Measurements from ENCODE around the gene ERCC8. TPM values are rescaled to one million over a fixed set of nuclear protein-coding genes. Genes with fewer than 3 reads are reported as not detected.

Gene ERCC8
- total RNA-seq, 2 donors from 2014 or later, result 6.1 to 9.0 TPM

- intact Hi-C loops (cut with DNase I), result no loop called here
- no peak for ATAC-seq
Observed at GRCh38 chr5:60846298-60846697, 98.6 kb downstream of the ERCC8 start.

GRCh38 chr5:60843936-60844905, 100.6 kb downstream of the ERCC8 start, which contains the start of gene ELOVL7:
Gene ELOVL7, minus strand, starts transcription at chr5:60844269. Its CDS starts 56,872 bp downstream, at chr5:60787397.
- ATAC-seq, result peak; percentile 86 to 95
- intact Hi-C loops (cut with DNase I), result no loop called here
- DNase-seq, result peak; percentile 26

More at GRCh38 chr5:60846298-60846697, 98.6 kb downstream of the ERCC8 start:
- DNase-seq, result no peak

- intact Hi-C loops (cut with DNase I), result no loop called here
- DNase-seq, result no peak
- peak; percentile 49 to 51 for ATAC-seq
Observed at GRCh38 chr5:60843386-60843935, 101.4 kb downstream of the ERCC8 start.

- peak; percentile 29 to 41 for ATAC-seq
- DNase-seq, result no peak
- intact Hi-C loops (cut with DNase I), result no loop called here
Observed at GRCh38 chr5:60842871-60843385, 101.9 kb downstream of the ERCC8 start.

GRCh38 chr5:60841361-60841760, 103.5 kb downstream of the ERCC8 start:
- DNase-seq, result no peak
- intact Hi-C loops (cut with DNase I), result no loop called here
- ATAC-seq, result no peak

- DNase-seq (no peak), ATAC-seq (no peak)
- intact Hi-C loops (cut with DNase I), result no loop called here
Observed at GRCh38 chr5:60836131-60836530, 108.7 kb downstream of the ERCC8 start.

- ATAC-seq (no peak), DNase-seq (no peak)
- intact Hi-C loops (cut with DNase I), result no loop called here
Observed at GRCh38 chr5:60835554-60835953, 109.3 kb downstream of the ERCC8 start.

- DNase-seq, result no peak
- intact Hi-C loops (cut with DNase I), result no loop called here
- no peak for ATAC-seq
Observed at GRCh38 chr5:60833520-60833919, 111.3 kb downstream of the ERCC8 start.

- intact Hi-C loops (cut with DNase I), result no loop called here
- DNase-seq, result no peak
- ATAC-seq, result no peak
Observed at GRCh38 chr5:60830581-60831127, 114.2 kb downstream of the ERCC8 start.

GRCh38 chr5:60829490-60830266, 115.2 kb downstream of the ERCC8 start:
- ATAC-seq, result no peak
- intact Hi-C loops (cut with DNase I), result no loop called here
- DNase-seq, result no peak

- no peak for ATAC-seq
- intact Hi-C loops (cut with DNase I), result no loop called here
- DNase-seq, result no peak
Observed at GRCh38 chr5:60827201-60827600, 117.7 kb downstream of the ERCC8 start.

- no peak for DNase-seq
- intact Hi-C loops (cut with DNase I), result no loop called here
- ATAC-seq, result no peak
Observed at GRCh38 chr5:60826653-60827052, 118.2 kb downstream of the ERCC8 start.

Other genes starting within 250 kb of the ERCC8 start
- under 1 TPM in 1 of 2 donors, not detected in 1; 0.47 TPM for gene DEPDC1B, start 244.9 kb downstream of the ERCC8 start, total RNA-seq
- gene ELOVL7, start 100.8 kb downstream of the ERCC8 start, total RNA-seq, result 1 to 10 TPM; 1.4 to 2.0 TPM
- 10 to 100 TPM; 34.5 to 42.8 TPM for gene NDUFAF2, start 135 bp upstream of the ERCC8 start, total RNA-seq
- gene SMIM15, start 217.4 kb upstream of the ERCC8 start, total RNA-seq, result 10 to 100 TPM; 26.0 to 32.2 TPM